ENCODE results near the gene TSEN15.
"Not testable (repeated sequence)": the region's sequence is repeated elsewhere in the genome, so short reads cannot be mapped to it uniquely, and the experiment has no call there.

The TSEN15 gene

DNA sequence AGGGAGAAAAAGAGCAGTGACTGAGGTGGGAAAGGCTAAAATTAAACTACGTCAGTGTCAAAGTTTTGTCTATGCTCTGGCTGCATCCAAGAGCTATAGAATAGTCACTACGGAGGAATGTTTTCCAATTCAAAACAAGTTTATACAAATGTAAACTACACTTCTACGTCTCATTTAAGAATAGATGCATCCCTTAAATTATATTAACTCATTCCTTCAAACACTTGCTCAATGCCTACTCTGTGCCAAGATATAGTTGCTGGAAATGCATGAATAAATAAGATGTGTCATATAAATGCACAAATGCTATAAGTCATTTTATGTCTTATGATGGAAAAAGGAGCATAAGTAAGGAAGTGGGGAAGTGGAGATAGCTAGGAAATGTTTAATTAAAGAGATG, 9.8 kb upstream of the TSEN15 start (continued):
- TF ChIP-seq, protein P1, sequence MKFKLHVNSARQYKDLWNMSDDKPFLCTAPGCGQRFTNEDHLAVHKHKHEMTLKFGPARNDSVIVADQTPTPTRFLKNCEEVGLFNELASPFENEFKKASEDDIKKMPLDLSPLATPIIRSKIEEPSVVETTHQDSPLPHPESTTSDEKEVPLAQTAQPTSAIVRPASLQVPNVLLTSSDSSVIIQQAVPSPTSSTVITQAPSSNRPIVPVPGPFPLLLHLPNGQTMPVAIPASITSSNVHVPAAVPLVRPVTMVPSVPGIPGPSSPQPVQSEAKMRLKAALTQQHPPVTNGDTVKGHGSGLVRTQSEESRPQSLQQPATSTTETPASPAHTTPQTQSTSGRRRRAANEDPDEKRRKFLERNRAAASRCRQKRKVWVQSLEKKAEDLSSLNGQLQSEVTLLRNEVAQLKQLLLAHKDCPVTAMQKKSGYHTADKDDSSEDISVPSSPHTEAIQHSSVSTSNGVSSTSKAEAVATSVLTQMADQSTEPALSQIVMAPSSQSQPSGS (tag by site-specific recombination; IDR thresholded peaks at IDR 0.05; ENCODE audit: low read depth) = no peak

DNA sequence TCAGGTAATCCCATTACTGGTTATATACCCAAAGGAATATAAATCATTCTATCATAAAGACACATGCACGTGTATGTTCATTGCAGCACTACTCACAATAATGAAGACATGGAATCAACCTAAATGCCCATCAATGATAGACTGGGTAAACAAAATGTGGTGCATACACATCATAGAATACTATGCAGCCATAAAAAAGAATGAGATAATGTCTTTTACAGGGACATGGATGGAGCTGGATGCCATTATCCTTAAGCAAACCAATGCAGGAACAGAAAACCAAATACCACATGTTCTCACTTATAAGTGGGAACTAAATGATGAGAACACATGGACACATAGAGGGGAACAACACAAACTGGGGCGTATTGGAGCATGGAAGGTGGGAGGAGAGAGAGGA, 8.2 kb upstream of the TSEN15 start:
- H3K4me1 ChIP-seq (ENCODE audit: control insufficient read depth, insufficient read depth, low read length); POLR2A ChIA-PET; H3K36me3 ChIP-seq (ENCODE audit: control insufficient read depth in 2 of 2, insufficient read depth in 1 of 2, low read length in 2 of 2); H3K9me3 ChIP-seq (ENCODE audit: control insufficient read depth, insufficient read depth, low read depth, low read length); H3K27ac ChIP-seq (ENCODE audit: extremely low read depth, low read depth, low read length); H3K4me3 ChIP-seq (ENCODE audit: low read depth, low read length): not testable (repeated sequence)
- CTCF ChIA-PET = interaction anchor here (1.1 kb wide), 1 partner anchor 621 kb away, joined by 3 read pairs; no protein-coding TSS in a partner anchor
- peak; percentile 80; the same call in 1 of the 2 replicates for TF ChIP-seq ZNF146 (tag by site-specific recombination; IDR thresholded peaks at IDR 0.05)

DNA sequence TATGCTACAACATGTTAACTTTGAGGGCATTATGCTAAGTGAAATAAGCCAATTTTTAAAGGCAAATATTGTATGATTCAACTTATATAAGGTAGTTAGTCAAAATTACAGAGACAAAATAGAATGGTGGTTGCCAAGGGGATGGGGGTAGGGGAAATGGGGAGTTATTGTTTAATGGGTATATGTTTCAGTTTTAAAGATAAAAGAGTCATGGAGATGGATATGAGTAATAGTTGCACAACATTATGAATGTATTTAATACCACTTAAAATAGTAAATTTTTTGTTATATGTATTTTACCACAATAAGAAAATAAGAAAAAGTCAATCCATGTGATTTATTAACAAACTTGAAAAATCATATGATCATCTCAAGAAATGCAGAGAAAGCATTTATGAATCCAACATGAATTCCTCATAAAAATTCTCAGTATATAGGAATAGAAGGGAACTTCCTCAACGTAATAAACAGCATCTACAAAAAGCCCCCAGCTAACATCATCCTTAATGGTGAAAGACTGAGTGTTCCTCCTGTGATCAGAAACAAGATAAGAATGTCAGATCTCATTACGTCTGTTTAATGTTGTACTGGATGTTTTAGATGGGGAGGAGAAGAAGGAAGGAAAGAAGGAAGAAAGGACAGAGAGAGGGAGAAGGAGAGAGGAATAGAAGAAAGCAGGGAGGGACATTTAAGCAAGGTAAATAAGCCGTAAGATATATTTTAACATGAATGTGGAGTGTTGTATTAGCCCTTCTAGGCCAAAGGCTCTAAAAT, 6.7 kb upstream of the TSEN15 start:
- ChIA-PET POLR2A (no interaction called here), CTCF (interaction anchor here (0.6 kb wide), 1 partner anchor 146 kb away, joined by 4 read pairs; no protein-coding TSS in a partner anchor)
- TF ChIP-seq ZNF626 (tag by site-specific recombination; IDR thresholded peaks at IDR 0.05) (no peak), ZNF670 (tag by site-specific recombination; IDR thresholded peaks at IDR 0.05; ENCODE audit: low read depth) (no peak), ZFP37 (tag by site-specific recombination; IDR thresholded peaks at IDR 0.05) (no peak), PRDM1 (tag by site-specific recombination; IDR thresholded peaks at IDR 0.05) (0 out of 2 replicates have a peak, but pooled peaks have one; percentile 53), KLF7 (tag by site-specific recombination; IDR thresholded peaks at IDR 0.05; ENCODE audit: borderline replicate concordance) (no peak), ZNF529 (tag by site-specific recombination; IDR thresholded peaks at IDR 0.05; ENCODE audit: insufficient replicate concordance) (no peak)
- TF ChIP-seq, protein P2, sequence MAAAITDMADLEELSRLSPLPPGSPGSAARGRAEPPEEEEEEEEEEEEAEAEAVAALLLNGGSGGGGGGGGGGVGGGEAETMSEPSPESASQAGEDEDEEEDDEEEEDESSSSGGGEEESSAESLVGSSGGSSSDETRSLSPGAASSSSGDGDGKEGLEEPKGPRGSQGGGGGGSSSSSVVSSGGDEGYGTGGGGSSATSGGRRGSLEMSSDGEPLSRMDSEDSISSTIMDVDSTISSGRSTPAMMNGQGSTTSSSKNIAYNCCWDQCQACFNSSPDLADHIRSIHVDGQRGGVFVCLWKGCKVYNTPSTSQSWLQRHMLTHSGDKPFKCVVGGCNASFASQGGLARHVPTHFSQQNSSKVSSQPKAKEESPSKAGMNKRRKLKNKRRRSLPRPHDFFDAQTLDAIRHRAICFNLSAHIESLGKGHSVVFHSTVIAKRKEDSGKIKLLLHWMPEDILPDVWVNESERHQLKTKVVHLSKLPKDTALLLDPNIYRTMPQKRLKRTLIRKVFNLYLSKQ (tag by site-specific recombination; IDR thresholded peaks at IDR 0.05; ENCODE audit: borderline replicate concordance) = no peak
- TF ChIP-seq, protein P3, sequence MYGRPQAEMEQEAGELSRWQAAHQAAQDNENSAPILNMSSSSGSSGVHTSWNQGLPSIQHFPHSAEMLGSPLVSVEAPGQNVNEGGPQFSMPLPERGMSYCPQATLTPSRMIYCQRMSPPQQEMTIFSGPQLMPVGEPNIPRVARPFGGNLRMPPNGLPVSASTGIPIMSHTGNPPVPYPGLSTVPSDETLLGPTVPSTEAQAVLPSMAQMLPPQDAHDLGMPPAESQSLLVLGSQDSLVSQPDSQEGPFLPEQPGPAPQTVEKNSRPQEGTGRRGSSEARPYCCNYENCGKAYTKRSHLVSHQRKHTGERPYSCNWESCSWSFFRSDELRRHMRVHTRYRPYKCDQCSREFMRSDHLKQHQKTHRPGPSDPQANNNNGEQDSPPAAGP (tag by site-specific recombination; IDR thresholded peaks at IDR 0.05) = no peak
- no peaks in the 10 kb centered on the region for H3K36me3 ChIP-seq (ENCODE audit: control insufficient read depth in 2 of 2, insufficient read depth in 1 of 2, low read length in 2 of 2)
- no peaks in the 10 kb centered on the region for H3K4me1 ChIP-seq (ENCODE audit: control insufficient read depth, insufficient read depth, low read length)
- no peaks in the 10 kb centered on the region for H3K9me3 ChIP-seq (ENCODE audit: control insufficient read depth, insufficient read depth, low read depth, low read length)
- H3K4me3 ChIP-seq (ENCODE audit: low read depth, low read length) = no peak overlapping the region
- H3K27ac ChIP-seq (ENCODE audit: extremely low read depth, low read depth, low read length) = no peak overlapping the region

DNA sequence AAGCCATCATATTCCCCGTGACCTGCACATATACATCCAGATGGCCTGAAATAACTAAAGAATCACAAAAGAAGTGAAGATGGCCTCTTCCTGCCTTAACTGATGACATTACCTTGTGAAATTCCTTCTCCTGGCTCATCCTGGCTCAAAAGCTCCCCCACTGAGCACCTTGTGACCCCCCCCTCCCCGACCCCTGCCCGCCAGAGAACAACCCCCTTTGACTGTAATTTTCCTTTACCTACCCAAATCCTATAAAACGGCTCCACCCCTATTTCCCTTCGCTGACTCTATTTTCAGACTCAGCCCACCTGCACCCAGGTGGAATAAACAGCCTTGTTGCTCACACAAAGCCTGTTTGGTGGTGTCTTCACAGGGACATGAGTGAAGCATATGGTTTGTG, 4.0 kb upstream of the TSEN15 start:
- H3K4me1 ChIP-seq (ENCODE audit: control insufficient read depth, insufficient read depth, low read length); H3K4me3 ChIP-seq (ENCODE audit: low read depth, low read length); CTCF ChIA-PET; H3K9me3 ChIP-seq (ENCODE audit: control insufficient read depth, insufficient read depth, low read depth, low read length); H3K36me3 ChIP-seq (ENCODE audit: control insufficient read depth in 2 of 2, insufficient read depth in 1 of 2, low read length in 2 of 2); H3K27ac ChIP-seq (ENCODE audit: extremely low read depth, low read depth, low read length); POLR2A ChIA-PET: not testable (repeated sequence)

All from HEK293 (cell line).